GM19395 (cell line): ENCODE data around the gene JAGN1.
"Not testable (repeated sequence)": the region's sequence is repeated elsewhere in the genome, so short reads cannot be mapped to it uniquely, and the experiment has no call there.

ENCODE experiments used
- ATAC-seq: cut with Tn5 transposase; IDR thresholded peaks from one replicate; pipeline ENCODE4 v1.9.1; 2021; ENCODE audit warnings: mild to moderate bottlenecking, moderate library complexity; ENCODE audit not compliant: unreplicated experiment

JAGN1 gene

GRCh38 chr3:9916734-9917680 is 26.6 kb downstream of the JAGN1 start, which contains the start of gene IL17RC:
TSS of gene IL17RC (plus strand) at chr3:9917098. CDS start at chr3:9917316, 218 bp downstream.
- no peak for ATAC-seq

GRCh38 chr3:9917820-9918219 is 27.4 kb downstream of the JAGN1 start:
- ATAC-seq, result no peak

- ATAC-seq, result no peak
Observed at GRCh38 chr3:9918261-9919038, 28.0 kb downstream of the JAGN1 start.

GRCh38 chr3:9928158-9928557 is 37.7 kb downstream of the JAGN1 start:
- no peak for ATAC-seq

- no peak for ATAC-seq
Observed at GRCh38 chr3:9930804-9931418, 40.5 kb downstream of the JAGN1 start.

- no peak for ATAC-seq
Observed at GRCh38 chr3:9932535-9932842, 42.1 kb downstream of the JAGN1 start.

- ATAC-seq, result peak; percentile 65
Observed at GRCh38 chr3:9932843-9933560, 42.6 kb downstream of the JAGN1 start.

- peak; percentile 88 for ATAC-seq
Observed at GRCh38 chr3:9933561-9934234, 43.3 kb downstream of the JAGN1 start, which contains the start of gene CRELD1. TSS of gene CRELD1 (plus strand) at chr3:9933834. CDS start at chr3:9934439, 605 bp downstream.

- ATAC-seq, result peak; percentile 2
Observed at GRCh38 chr3:9934235-9934621, 43.8 kb downstream of the JAGN1 start.

- ATAC-seq, result no peak
Observed at GRCh38 chr3:9934993-9935392, 44.6 kb downstream of the JAGN1 start.

- no peak for ATAC-seq
Observed at GRCh38 chr3:9935966-9936510, 45.6 kb downstream of the JAGN1 start.

GRCh38 chr3:9937486-9938238 is 47.3 kb downstream of the JAGN1 start:
- ATAC-seq, result no peak

GRCh38 chr3:9938966-9939365 is 48.6 kb downstream of the JAGN1 start:
- no peak for ATAC-seq

GRCh38 chr3:9939906-9940305 is 49.5 kb downstream of the JAGN1 start:
- not testable (repeated sequence) for ATAC-seq

GRCh38 chr3:9940746-9941145 is 50.3 kb downstream of the JAGN1 start:
- ATAC-seq, result no peak

GRCh38 chr3:9942164-9942563 is 51.8 kb downstream of the JAGN1 start:
- no peak for ATAC-seq

- no peak for ATAC-seq
Observed at GRCh38 chr3:9942934-9943690, 52.7 kb downstream of the JAGN1 start.
